Fibroblast of gingiva (primary cell): ENCODE results near the gene MYO3B.
"Not testable (repeated sequence)": the region's sequence is repeated elsewhere in the genome, so short reads cannot be mapped to it uniquely, and the experiment has no call there.

Source experiments
- DNase-seq: peaks from one replicate; pipeline ENCODE4 v3.0.0-alpha.2; 2011; ENCODE audit warnings: low read depth

The MYO3B gene

GRCh38 chr2:170261566-170261965, 83.6 kb downstream of the MYO3B start:
- DNase-seq: no peak

GRCh38 chr2:170262343-170262742, 84.4 kb downstream of the MYO3B start:
- DNase-seq: no peak

- no peak for DNase-seq
These were observed 84.9 kb downstream of the MYO3B start for GRCh38 chr2:170262806-170263205.

- not testable (repeated sequence) for DNase-seq
These were observed 86.0 kb downstream of the MYO3B start for GRCh38 chr2:170263728-170264521.

GRCh38 chr2:170264522-170264860, 86.5 kb downstream of the MYO3B start:
- DNase-seq: no peak

- DNase-seq: no peak
These were observed 86.9 kb downstream of the MYO3B start for GRCh38 chr2:170264865-170265264.

- DNase-seq: no peak
These were observed 87.4 kb downstream of the MYO3B start for GRCh38 chr2:170265321-170265720.

GRCh38 chr2:170266358-170266757, 88.4 kb downstream of the MYO3B start:
- DNase-seq: no peak

- DNase-seq: no peak
These were observed 89.1 kb downstream of the MYO3B start for GRCh38 chr2:170267071-170267470.

GRCh38 chr2:170270278-170270864, 92.4 kb downstream of the MYO3B start:
- no peak for DNase-seq

GRCh38 chr2:170271340-170271739, 93.4 kb downstream of the MYO3B start:
- no peak for DNase-seq

GRCh38 chr2:170276056-170276455, 98.1 kb downstream of the MYO3B start:
- no peak for DNase-seq

- DNase-seq: no peak
These were observed 99.1 kb downstream of the MYO3B start for GRCh38 chr2:170276925-170277629.

- no peak for DNase-seq
These were observed 100.0 kb downstream of the MYO3B start for GRCh38 chr2:170277951-170278350.

GRCh38 chr2:170279615-170280014, 101.7 kb downstream of the MYO3B start:
- not testable (repeated sequence) for DNase-seq

- DNase-seq: no peak
These were observed 104.9 kb downstream of the MYO3B start for GRCh38 chr2:170282851-170283250.

GRCh38 chr2:170284205-170284604, 106.3 kb downstream of the MYO3B start:
- no peak for DNase-seq

- DNase-seq: no peak
These were observed 110.9 kb downstream of the MYO3B start for GRCh38 chr2:170288859-170289258.

GRCh38 chr2:170291474-170291873, 113.5 kb downstream of the MYO3B start:
- DNase-seq: no peak

GRCh38 chr2:170292415-170292814, 114.5 kb downstream of the MYO3B start:
- DNase-seq: no peak

- DNase-seq: no peak
These were observed 119.5 kb downstream of the MYO3B start for GRCh38 chr2:170297496-170297895.

- DNase-seq: no peak
These were observed 120.2 kb downstream of the MYO3B start for GRCh38 chr2:170298115-170298514.

GRCh38 chr2:170298861-170299429, 121.0 kb downstream of the MYO3B start:
- no peak for DNase-seq
